ENCODE measurements around the gene HES3.

The HES3 gene

GRCh38 chr1:6256645-6257044 lies 12.7 kb downstream of the HES3 start:
- no peak overlapping the region for H3K4me3 ChIP-seq (ENCODE audit: low read length)
- H3K36me3 ChIP-seq (replicated peaks; ENCODE audit: low read depth, low read length), result no peaks in the 10 kb centered on the region
- no peak overlapping the region for H3K27ac ChIP-seq (ENCODE audit: low read length)
- H3K9ac ChIP-seq (ENCODE audit: low read length), result no peak overlapping the region
- TF ChIP-seq EZH2phosphoT487 (IDR thresholded peaks at IDR 0.05; ENCODE audit: low read depth) (no peak), CTCF (IDR thresholded peaks at IDR 0.05; ENCODE audit: low read depth, low read length) (no peak)
- H3K4me1 ChIP-seq (ENCODE audit: low read length), result no peaks in the 10 kb centered on the region
- H3K4me2 ChIP-seq (ENCODE audit: low read length), result no peak overlapping the region
- H3K9me3 ChIP-seq (ENCODE audit: insufficient read depth, low read length), result no peaks in the 10 kb centered on the region
- no peaks in the 10 kb centered on the region for H3K79me2 ChIP-seq (ENCODE audit: low read length)
- no peak overlapping the region for H2AFZ ChIP-seq (ENCODE audit: low read depth, low read length)
- no peaks in the 10 kb centered on the region for H3K27me3 ChIP-seq (ENCODE audit: low read depth, low read length)
- H4K20me1 ChIP-seq (ENCODE audit: insufficient read depth, low read length), result no peaks in the 10 kb centered on the region; the same call in 1 of the 2 replicates

GRCh38 chr1:6257541-6258069 lies 13.6 kb downstream of the HES3 start:
- H3K4me1 ChIP-seq (ENCODE audit: low read length), result no peaks in the 10 kb centered on the region
- H4K20me1 ChIP-seq (ENCODE audit: insufficient read depth, low read length), result no peaks in the 10 kb centered on the region; the same call in 1 of the 2 replicates
- no peaks in the 10 kb centered on the region for H3K27me3 ChIP-seq (ENCODE audit: low read depth, low read length)
- no peaks in the 10 kb centered on the region for H3K79me2 ChIP-seq (ENCODE audit: low read length)
- no peak overlapping the region for H3K27ac ChIP-seq (ENCODE audit: low read length)
- H3K9ac ChIP-seq (ENCODE audit: low read length), result no peak overlapping the region
- H3K9me3 ChIP-seq (ENCODE audit: insufficient read depth, low read length), result no peaks in the 10 kb centered on the region
- no peak overlapping the region for H3K4me2 ChIP-seq (ENCODE audit: low read length)
- H3K4me3 ChIP-seq (ENCODE audit: low read length), result no peak overlapping the region
- no peak overlapping the region for H2AFZ ChIP-seq (ENCODE audit: low read depth, low read length)
- TF ChIP-seq EZH2phosphoT487 (IDR thresholded peaks at IDR 0.05; ENCODE audit: low read depth) (no peak), CTCF (IDR thresholded peaks at IDR 0.05; ENCODE audit: low read depth, low read length) (no peak)
- H3K36me3 ChIP-seq (replicated peaks; ENCODE audit: low read depth, low read length), result no peaks in the 10 kb centered on the region

GRCh38 chr1:6258675-6259074 lies 14.7 kb downstream of the HES3 start:
- no peak overlapping the region for H3K4me2 ChIP-seq (ENCODE audit: low read length)
- H3K27me3 ChIP-seq (ENCODE audit: low read depth, low read length), result no peaks in the 10 kb centered on the region
- H3K4me1 ChIP-seq (ENCODE audit: low read length), result no peaks in the 10 kb centered on the region
- H3K27ac ChIP-seq (ENCODE audit: low read length), result no peak overlapping the region
- no peak overlapping the region for H3K4me3 ChIP-seq (ENCODE audit: low read length)
- H3K9me3 ChIP-seq (ENCODE audit: insufficient read depth, low read length), result no peaks in the 10 kb centered on the region
- no peaks in the 10 kb centered on the region; the same call in 1 of the 2 replicates for H4K20me1 ChIP-seq (ENCODE audit: insufficient read depth, low read length)
- H3K9ac ChIP-seq (ENCODE audit: low read length), result no peak overlapping the region
- no peak overlapping the region for H2AFZ ChIP-seq (ENCODE audit: low read depth, low read length)
- no peaks in the 10 kb centered on the region for H3K79me2 ChIP-seq (ENCODE audit: low read length)
- TF ChIP-seq CTCF (IDR thresholded peaks at IDR 0.05; ENCODE audit: low read depth, low read length), result no peak
- TF ChIP-seq EZH2phosphoT487 (IDR thresholded peaks at IDR 0.05; ENCODE audit: low read depth), result no peak
- H3K36me3 ChIP-seq (replicated peaks; ENCODE audit: low read depth, low read length), result no peaks in the 10 kb centered on the region

GRCh38 chr1:6259491-6260362 lies 15.7 kb downstream of the HES3 start:
- peak overlapping the region; percentile 64 for H3K4me2 ChIP-seq (ENCODE audit: low read length)
- H3K4me1 ChIP-seq (ENCODE audit: low read length), result no peaks in the 10 kb centered on the region
- no peaks in the 10 kb centered on the region for H3K36me3 ChIP-seq (replicated peaks; ENCODE audit: low read depth, low read length)
- no peak overlapping the region for H2AFZ ChIP-seq (ENCODE audit: low read depth, low read length)
- no peaks in the 10 kb centered on the region for H3K9me3 ChIP-seq (ENCODE audit: insufficient read depth, low read length)
- no peak overlapping the region for H3K27ac ChIP-seq (ENCODE audit: low read length)
- no peaks in the 10 kb centered on the region for H3K79me2 ChIP-seq (ENCODE audit: low read length)
- H3K4me3 ChIP-seq (ENCODE audit: low read length), result peak overlapping the region; percentile 80
- no peaks in the 10 kb centered on the region; the same call in 1 of the 2 replicates for H4K20me1 ChIP-seq (ENCODE audit: insufficient read depth, low read length)
- TF ChIP-seq EZH2phosphoT487 (IDR thresholded peaks at IDR 0.05; ENCODE audit: low read depth), result no peak
- no peak for TF ChIP-seq CTCF (IDR thresholded peaks at IDR 0.05; ENCODE audit: low read depth, low read length)
- peak overlapping the region; percentile 43 for H3K9ac ChIP-seq (ENCODE audit: low read length)
- H3K27me3 ChIP-seq (ENCODE audit: low read depth, low read length), result no peaks in the 10 kb centered on the region

Measured in OCI-LY3 (cell line).